CD4-positive, CD25-positive, alpha-beta regulatory T cell (primary cell): ENCODE results near the gene MAP1LC3A. TPM values are rescaled to one million over a fixed set of nuclear protein-coding genes. Genes with fewer than 3 reads are reported as not detected.

ENCODE experiments used
- ATAC-seq, 2 donors: fragments of 150-1000 bp; cut with Tn5 transposase; one replicate each; pipeline ENCODE4 v1.10.0; 2021; ENCODE audit warnings: low read depth in 2 of 2, moderate number of reproducible peaks in 2 of 2, moderate library complexity in 1 of 2
- DNase-seq, 3 donors: peaks; one replicate each; pipeline versions ENCODE4 v3.0.0 to v3.0.0-alpha.2; 2012 to 2022; ENCODE audit warnings: mixed read lengths in 1 of 3
- H3K27ac ChIP-seq: one replicate; pipeline ENCODE4 v1.7.0; 2013; ENCODE audit warnings: mild to moderate bottlenecking, low read length; ENCODE audit not compliant: insufficient read depth, poor library complexity, severe bottlenecking
- H3K27me3 ChIP-seq: one replicate; pipeline ENCODE4 v1.7.0; 2013; ENCODE audit warnings: low read length; ENCODE audit not compliant: control insufficient read depth, insufficient read depth
- H3K36me3 ChIP-seq: one replicate; pipeline ENCODE4 v1.7.0; 2013; ENCODE audit warnings: mild to moderate bottlenecking, low read length, moderate library complexity; ENCODE audit not compliant: control insufficient read depth, insufficient read depth
- H3K4me1 ChIP-seq: 2 replicates; pipeline ENCODE4 v1.7.0; 2013; ENCODE audit warnings: mild to moderate bottlenecking, low read length; ENCODE audit not compliant: insufficient read depth, control insufficient read depth, poor library complexity, severe bottlenecking
- H3K4me3 ChIP-seq: one replicate; pipeline ENCODE4 v1.7.0; 2013; ENCODE audit warnings: low read depth, mild to moderate bottlenecking, low read length, moderate library complexity
- H3K9me3 ChIP-seq, 2 experiments: 1 replicate in 1 of 2; 2 replicates in 1 of 2; pipeline ENCODE4 v1.7.0; 2013; ENCODE audit warnings: low read length in 2 of 2, mild to moderate bottlenecking in 1 of 2, moderate library complexity in 1 of 2; ENCODE audit not compliant: control insufficient read depth in 2 of 2
- H3K27ac Mint-ChIP-seq, 3 donors: one replicate each; pipeline ENCODE4 v1.8.0; 2020 to 2022; ENCODE audit warnings: mild to moderate bottlenecking in 3 of 3, mixed read lengths in 3 of 3, moderate library complexity in 2 of 3
- H3K27me3 Mint-ChIP-seq: one replicate; pipeline ENCODE4 v1.8.0; 2022; ENCODE audit warnings: mild to moderate bottlenecking, mixed read lengths
- H3K36me3 Mint-ChIP-seq: one replicate; pipeline ENCODE4 v1.8.0; 2020; ENCODE audit warnings: mixed read lengths
- H3K4me1 Mint-ChIP-seq, 4 donors: one replicate each; pipeline ENCODE4 v1.8.0; 2020 to 2022; ENCODE audit warnings: mixed read lengths in 4 of 4, mild to moderate bottlenecking in 1 of 4
- H3K4me3 Mint-ChIP-seq, 4 donors: one replicate each; pipeline ENCODE4 v1.8.0; 2020 to 2022; ENCODE audit warnings: mild to moderate bottlenecking in 4 of 4, mixed read lengths in 4 of 4, moderate library complexity in 3 of 4
- H3K9me3 Mint-ChIP-seq, 7 donors: one replicate each; pipeline ENCODE4 v1.8.0; 2020 to 2022; ENCODE audit warnings: mixed read lengths in 7 of 7, mild to moderate bottlenecking in 3 of 7, moderate library complexity in 2 of 7
- polyA plus RNA-seq, 4 donors: library from polyadenylated mRNA; unstranded; fragments of 300-500 nt; fragmentation: Illumina TruSeq; gene quantifications; one replicate each; pipeline ENCODE4 v1.2.3, GENCODE V29; 2021
- total RNA-seq: library from RNA; stranded (reverse); gene quantifications from one replicate; pipeline ENCODE4 v1.2.3, GENCODE V29; 2022

Gene MAP1LC3A
- total and polyA plus RNA-seq, 5 donors from 2014 or later = 3.9 to 23.9 (median 6.0) TPM

GRCh38 chr20:34586488-34587163 is 28.1 kb downstream of the MAP1LC3A start:
- ATAC-seq = no peak
- H3K36me3 Mint-ChIP-seq = peaks cover 13% of the 10 kb centered on the region
- H3K36me3 ChIP-seq = peaks cover 23% of the 10 kb centered on the region

DNA sequence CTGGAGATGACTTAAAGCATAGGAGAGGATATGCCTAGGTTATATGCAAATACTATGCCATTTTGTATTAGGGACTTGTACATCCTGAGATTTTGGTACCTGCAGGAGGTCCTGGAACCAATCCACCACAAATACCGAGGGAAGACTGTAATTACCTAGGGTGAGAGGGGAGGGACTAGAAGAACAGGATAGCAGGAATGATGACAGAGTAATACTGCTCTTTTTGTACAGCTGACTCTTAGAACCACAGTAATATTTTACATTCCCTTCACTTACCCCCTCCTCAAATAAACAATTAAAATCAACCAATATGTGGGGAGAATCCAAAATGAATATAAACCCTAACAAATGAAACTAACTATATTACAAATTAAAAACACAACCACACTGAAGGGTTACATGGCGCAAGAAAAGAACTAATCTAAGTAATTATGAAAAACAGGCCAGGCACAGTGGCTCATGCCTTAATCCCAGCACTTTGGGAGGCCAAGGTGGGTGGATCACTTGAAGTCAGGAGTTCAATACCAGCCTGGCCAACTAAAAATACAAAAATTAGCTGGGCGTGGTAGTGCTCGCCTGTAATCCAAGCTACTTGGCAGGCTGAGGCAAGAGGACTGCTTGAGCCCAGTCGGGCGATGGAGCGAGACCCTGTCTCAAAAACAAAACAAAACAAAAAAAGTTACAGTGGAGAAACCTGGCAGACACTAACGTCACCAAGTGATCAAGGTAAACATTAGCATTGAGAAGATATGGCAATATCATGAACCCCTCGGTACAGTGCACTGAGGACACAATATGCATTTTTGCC is 37.1 kb downstream of the MAP1LC3A start:
- no peak overlapping the region for H3K4me3 Mint-ChIP-seq
- H3K4me1 Mint-ChIP-seq = peaks cover 0 to 9% (median 0%) of the 10 kb centered on the region in 4 donors
- Histone ChIP-seq H3K9me3 (no peaks in the 10 kb centered on the region), H3K36me3 (no peaks in the 10 kb centered on the region), H3K4me1 (no peaks in the 10 kb centered on the region), H3K27me3 (no peaks in the 10 kb centered on the region), H3K27ac (no peak overlapping the region), H3K4me3 (no peak overlapping the region)
- DNase-seq = no peak
- no peaks in the 10 kb centered on the region for H3K9me3 Mint-ChIP-seq
- H3K36me3 Mint-ChIP-seq = peaks cover 6% of the 10 kb centered on the region
- ATAC-seq = no peak
- H3K27me3 Mint-ChIP-seq = no peaks in the 10 kb centered on the region
- no peak overlapping the region for H3K27ac Mint-ChIP-seq

More at GRCh38 chr20:34586488-34587163, 28.1 kb downstream of the MAP1LC3A start:
- no peak overlapping the region for H3K27ac Mint-ChIP-seq
- no peak for DNase-seq
- H3K27me3 Mint-ChIP-seq = no peaks in the 10 kb centered on the region
- Histone ChIP-seq H3K9me3 (no peaks in the 10 kb centered on the region), H3K4me1 (peaks cover 6% of the 10 kb centered on the region), H3K27ac (no peak overlapping the region), H3K27me3 (no peaks in the 10 kb centered on the region), H3K4me3 (no peak overlapping the region)
- H3K4me1 Mint-ChIP-seq = peaks cover 0 to 9% (median 4%) of the 10 kb centered on the region in 4 donors
- H3K4me3 Mint-ChIP-seq = no peak overlapping the region
- H3K9me3 Mint-ChIP-seq = no peaks in the 10 kb centered on the region

DNA sequence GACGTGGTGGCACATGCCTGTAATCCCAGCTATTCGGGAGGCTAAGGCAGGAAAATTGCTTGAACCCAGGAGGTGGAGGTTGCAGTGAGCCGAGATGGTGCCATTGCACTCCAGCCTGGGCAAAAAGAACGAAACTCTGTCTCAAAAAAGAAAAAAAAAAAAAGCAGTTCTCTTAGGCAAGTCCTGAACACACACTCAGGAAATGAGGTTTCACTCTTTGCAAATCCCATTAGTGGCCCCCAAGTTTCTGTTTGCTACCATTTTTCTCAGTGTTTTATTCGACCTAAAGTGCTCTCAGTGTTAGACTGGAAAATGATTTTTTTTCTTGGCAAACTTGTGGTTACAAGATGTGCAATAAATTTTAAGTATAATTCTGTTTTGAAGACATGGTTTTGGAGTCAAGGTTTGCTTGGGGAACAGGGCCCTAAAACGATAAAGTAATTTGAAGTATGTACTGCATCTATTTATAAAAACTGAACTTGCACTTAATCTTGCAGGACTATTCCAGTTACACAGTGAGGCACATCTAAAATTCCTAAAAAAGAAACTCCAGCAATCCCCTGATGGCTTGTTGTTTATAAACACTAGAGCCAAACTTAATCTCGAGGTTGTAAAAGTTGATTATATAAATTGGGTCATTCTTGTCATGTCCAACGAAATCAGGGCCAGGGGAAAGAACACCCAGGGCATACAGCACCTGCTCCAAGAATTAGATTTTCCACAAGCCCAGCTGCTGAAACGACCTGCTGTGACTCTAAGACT is 42.6 kb downstream of the MAP1LC3A start:
- H3K36me3 ChIP-seq = peaks cover 4% of the 10 kb centered on the region
- no peak overlapping the region for H3K4me3 ChIP-seq
- H3K9me3 ChIP-seq = no peaks in the 10 kb centered on the region
- Mint-ChIP-seq H3K27me3 (no peaks in the 10 kb centered on the region), H3K27ac (no peak overlapping the region), H3K36me3 (peaks cover 8% of the 10 kb centered on the region), H3K4me1 (peaks cover 0 to 6% (median 2%) of the 10 kb centered on the region in 4 donors), H3K4me3 (no peak overlapping the region), H3K9me3 (no peaks in the 10 kb centered on the region)
- no peak for ATAC-seq
- no peak for DNase-seq
- H3K27ac ChIP-seq = no peak overlapping the region
- H3K4me1 ChIP-seq = no peaks in the 10 kb centered on the region
- no peaks in the 10 kb centered on the region for H3K27me3 ChIP-seq

- Histone ChIP-seq H3K27me3 (no peaks in the 10 kb centered on the region), H3K4me1 (no peaks in the 10 kb centered on the region), H3K9me3 (no peaks in the 10 kb centered on the region), H3K27ac (no peak overlapping the region), H3K36me3 (peaks cover 4% of the 10 kb centered on the region), H3K4me3 (no peak overlapping the region)
- Mint-ChIP-seq H3K27me3 (no peaks in the 10 kb centered on the region), H3K36me3 (peaks cover 14% of the 10 kb centered on the region), H3K9me3 (no peaks in the 10 kb centered on the region), H3K4me1 (peaks cover 0 to 11% (median 7%) of the 10 kb centered on the region in 4 donors), H3K4me3 (no peak overlapping the region), H3K27ac (no peak overlapping the region)
- no peak for DNase-seq
- ATAC-seq = no peak
These were observed 46.7 kb downstream of the MAP1LC3A start for GRCh38 chr20:34604980-34605788.

DNA sequence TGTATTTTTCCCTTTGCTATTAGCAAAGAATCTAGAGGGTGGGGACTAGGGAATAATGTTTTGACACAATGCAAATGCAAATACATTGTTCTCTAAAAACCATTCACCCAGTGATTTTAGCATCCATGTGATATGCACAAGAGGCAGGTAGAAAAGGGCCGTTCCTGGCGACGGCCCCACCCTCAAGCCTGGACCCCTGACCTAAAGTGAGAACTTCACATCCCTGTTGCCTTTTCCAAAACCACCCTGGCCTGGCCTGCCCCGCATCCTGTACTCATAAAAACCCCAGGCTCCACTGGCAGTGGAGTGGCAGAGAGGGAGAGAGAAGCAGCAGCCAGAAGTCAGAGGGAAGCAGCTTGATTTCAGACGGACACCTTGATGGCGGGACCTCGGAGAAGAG is 48.5 kb downstream of the MAP1LC3A start:
- H3K9me3 Mint-ChIP-seq = peaks cover 0 to 1% (median 0%) of the 10 kb centered on the region in 7 donors
- no peak for ATAC-seq

More for the DNA sequence above, 48.5 kb downstream of the MAP1LC3A start:
- H3K4me3 ChIP-seq = no peak overlapping the region
- no peak overlapping the region for H3K27ac ChIP-seq
- H3K27me3 ChIP-seq = no peaks in the 10 kb centered on the region
- H3K27me3 Mint-ChIP-seq = no peaks in the 10 kb centered on the region
- H3K4me3 Mint-ChIP-seq = no peak overlapping the region
- peaks cover 0 to 12% (median 7%) of the 10 kb centered on the region in 4 donors for H3K4me1 Mint-ChIP-seq
- H3K36me3 Mint-ChIP-seq = peaks cover 20% of the 10 kb centered on the region
- no peaks in the 10 kb centered on the region for H3K9me3 ChIP-seq
- no peak overlapping the region for H3K27ac Mint-ChIP-seq
- H3K36me3 ChIP-seq = peaks cover under 1% of the 10 kb centered on the region
- H3K4me1 ChIP-seq = no peaks in the 10 kb centered on the region
- no peak for DNase-seq

Other genes starting within 250 kb of the MAP1LC3A start
- 58.1 TPM for gene ITCH, start 195.4 kb upstream of the MAP1LC3A start, total RNA-seq
- gene ITCH, start 195.4 kb upstream of the MAP1LC3A start, polyA plus RNA-seq = 10 to 100 TPM; 12.4 to 26.8 (median 14.7) TPM
- gene DYNLRB1, start 42.3 kb upstream of the MAP1LC3A start, total RNA-seq = 82.6 TPM
- gene DYNLRB1, start 42.3 kb upstream of the MAP1LC3A start, polyA plus RNA-seq = 100 to 1,000 TPM; 317 to 369 (median 354) TPM
- gene PIGU, start 118.4 kb downstream of the MAP1LC3A start, total RNA-seq = 9.7 TPM
- gene PIGU, start 118.4 kb downstream of the MAP1LC3A start, polyA plus RNA-seq = 10 to 100 TPM; 33.9 to 44.6 (median 40.1) TPM
- 60.9 TPM for gene TP53INP2, start 145.6 kb downstream of the MAP1LC3A start, total RNA-seq
- gene TP53INP2, start 145.6 kb downstream of the MAP1LC3A start, polyA plus RNA-seq = under 1 TPM; 0.37 to 0.77 (median 0.47) TPM